ENCODE results near the gene RING1.
A peak's percentile ranks its signal among the peaks of the same experiment; 100 is the strongest.

The RING1 gene

GRCh38 chr6:33208091-33208967 lies at the start of gene RING1:
RING1 (plus strand) TSS chr6:33208500; CDS start chr6:33208823, 323 bp downstream.
- DNase-seq (ENCODE audit: low spot score), result peak; percentile 93

DNA sequence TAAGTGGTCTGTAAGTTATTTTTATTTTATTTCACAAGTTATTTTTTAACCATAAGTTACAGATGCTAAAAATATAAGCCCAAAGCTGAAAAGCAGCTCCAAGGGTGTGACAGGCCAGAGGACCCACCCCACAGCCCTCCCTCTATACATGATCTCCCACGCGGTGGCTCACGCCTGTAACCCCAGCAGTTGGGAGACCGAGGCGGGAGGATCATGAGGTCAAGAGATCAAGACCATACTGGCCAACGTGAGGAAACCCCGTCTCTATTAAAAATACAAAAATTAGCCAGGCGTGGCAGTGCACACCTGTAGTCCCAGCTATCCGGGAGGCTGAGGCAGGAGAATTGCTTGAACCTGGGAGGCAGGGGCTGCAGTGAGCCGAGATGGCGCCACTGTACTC lies 48.2 kb upstream of the RING1 start:
- no peak for DNase-seq (ENCODE audit: low spot score)

DNA sequence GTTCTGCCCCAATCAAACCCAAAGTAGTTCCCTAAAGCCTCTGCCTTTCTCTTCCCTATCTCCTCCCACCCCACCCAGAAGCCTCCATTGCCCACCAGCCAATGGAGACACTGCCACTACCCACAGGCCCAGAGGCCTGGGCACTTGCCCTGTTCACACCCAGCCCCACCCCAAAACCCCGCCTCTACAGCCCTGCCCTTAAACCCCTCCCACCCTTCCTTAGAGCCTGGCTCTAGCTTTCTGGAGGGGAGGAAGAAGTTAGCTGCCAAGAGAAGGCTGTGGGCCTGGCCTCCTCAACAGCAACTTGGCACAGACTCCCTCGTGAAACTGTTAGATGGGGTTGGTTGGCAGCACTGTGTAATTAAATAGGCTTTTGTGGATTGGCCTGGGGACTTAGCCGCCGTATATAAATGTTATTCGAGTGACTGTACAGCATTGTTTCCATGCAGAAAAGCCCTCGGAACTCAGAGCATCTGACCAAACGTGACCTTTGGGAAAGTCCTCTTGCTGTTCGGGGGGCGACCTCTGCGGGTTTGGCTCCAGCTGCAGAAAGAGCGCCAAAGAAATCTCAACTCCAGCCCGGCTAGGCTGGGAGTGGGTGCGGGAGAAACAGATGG lies 47.5 kb upstream of the RING1 start:
- DNase-seq (ENCODE audit: low spot score), result peak; percentile 51

GRCh38 chr6:33161354-33162331 lies 46.7 kb upstream of the RING1 start:
- DNase-seq (ENCODE audit: low spot score), result peak; percentile 72

DNA sequence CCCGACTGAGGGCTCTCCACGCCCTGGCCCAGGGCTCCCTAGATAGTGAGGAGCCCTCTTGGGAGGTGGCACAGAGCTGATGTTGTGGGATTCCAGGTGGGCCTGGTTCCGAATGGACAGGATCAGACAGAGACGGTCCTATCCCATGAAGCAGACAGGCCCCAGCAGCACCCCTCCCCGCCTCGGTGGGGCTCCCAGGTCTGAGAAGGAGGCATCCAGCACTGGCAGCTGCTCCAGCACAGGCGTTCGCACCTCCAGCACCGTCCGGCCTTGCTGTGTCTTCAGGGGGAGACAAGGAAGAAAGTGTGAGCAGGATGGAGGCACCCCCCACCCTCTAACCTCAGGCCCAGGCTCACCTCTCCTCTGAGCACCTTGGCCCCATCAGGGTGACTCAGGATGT lies 44.8 kb upstream of the RING1 start:
- DNase-seq (ENCODE audit: low spot score), result no peak

GRCh38 chr6:33164176-33164575 lies 44.1 kb upstream of the RING1 start:
- no peak for DNase-seq (ENCODE audit: low spot score)

DNA sequence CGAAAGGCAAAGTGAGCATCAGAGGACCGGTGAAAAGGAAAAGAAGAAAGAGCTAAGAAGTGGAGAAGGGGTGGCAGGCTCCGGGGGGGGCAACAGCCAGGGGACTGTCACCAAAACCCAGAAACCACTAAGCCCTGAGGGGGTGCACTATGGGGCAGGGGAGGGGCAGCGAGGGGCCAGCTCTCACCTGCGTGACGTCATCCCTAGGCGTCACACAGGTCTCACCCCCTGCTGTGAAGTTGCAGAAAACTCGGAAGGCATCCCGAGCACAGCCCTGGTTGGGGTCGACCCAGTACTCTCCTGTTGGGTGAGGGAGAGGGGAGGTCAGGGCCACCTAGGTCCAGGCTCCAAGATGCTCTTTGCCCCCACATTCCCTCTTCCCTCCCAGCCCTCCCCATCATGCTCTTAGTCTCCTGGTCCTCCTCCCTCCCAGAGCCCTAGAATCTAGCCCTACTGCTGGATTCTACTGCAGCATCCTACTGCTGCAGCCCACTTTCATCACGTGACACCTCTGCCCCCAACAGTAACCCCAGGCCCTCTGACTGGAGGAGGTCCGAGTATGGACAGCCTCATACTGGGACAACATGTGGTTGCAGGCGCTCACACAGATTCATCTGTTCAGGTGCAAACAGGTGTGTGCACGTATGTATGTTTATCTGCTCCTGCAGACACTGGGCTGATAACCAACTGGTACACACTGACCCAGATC lies 43.5 kb upstream of the RING1 start:
- no peak for DNase-seq (ENCODE audit: low spot score)

DNA sequence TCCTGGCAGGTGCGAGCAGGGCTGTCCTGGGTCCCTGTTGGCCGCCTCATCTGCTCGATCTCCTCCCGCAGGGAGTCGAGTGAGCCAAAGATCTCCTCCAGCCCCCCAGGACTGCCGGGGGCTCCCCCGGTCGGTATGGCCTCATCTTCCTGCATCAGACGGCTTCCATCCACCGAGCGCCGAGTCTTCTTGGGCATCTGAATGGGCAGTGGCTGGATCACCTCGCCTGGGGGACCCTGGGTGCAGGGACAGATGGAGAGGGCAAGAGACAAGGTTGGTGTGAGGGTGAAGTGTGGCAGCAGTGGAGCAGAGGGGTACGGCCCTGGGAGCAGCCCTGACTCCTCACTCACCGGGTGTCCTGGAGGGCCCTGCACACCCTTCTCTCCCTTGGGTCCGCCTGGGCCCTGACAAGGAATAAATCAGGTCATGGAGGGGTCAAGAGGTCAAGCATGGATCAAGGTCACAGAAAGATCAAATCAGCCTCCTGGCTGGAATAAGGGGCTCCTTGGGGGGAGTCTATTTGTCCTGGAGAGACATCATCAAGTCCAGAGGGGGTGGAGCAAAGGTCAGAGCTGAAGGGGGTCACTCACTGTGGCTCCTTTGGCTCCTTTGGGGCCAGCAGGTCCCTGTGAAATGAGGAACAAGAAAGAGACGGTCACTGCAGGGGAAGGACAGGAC lies 42.6 kb upstream of the RING1 start:
- DNase-seq (ENCODE audit: low spot score), result no peak

- DNase-seq (ENCODE audit: low spot score), result no peak
These were observed 41.9 kb upstream of the RING1 start for GRCh38 chr6:33166363-33166762.

DNA sequence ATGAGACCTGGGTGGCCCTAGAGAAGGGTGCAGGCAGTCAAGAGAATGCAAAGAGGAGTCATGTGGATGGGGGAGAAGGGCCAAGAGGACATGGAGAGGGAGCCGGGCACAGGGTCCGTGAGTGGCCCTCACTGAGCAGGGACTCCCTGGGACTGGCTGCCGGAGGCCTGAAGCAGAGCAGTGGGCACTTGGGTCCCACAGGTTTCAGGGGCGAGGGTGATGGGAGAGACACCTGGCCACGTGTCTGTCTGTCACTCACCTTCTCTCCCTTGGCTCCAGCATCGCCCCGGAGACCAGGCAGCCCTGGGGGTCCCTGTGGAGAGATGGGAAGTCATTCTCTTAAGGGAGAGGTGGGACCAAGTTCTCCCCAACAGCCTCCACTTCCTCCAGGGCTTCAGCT lies 41.5 kb upstream of the RING1 start:
- DNase-seq (ENCODE audit: low spot score), result no peak

- DNase-seq (ENCODE audit: low spot score), result no peak
These were observed 40.7 kb upstream of the RING1 start for GRCh38 chr6:33167374-33168283.

DNA sequence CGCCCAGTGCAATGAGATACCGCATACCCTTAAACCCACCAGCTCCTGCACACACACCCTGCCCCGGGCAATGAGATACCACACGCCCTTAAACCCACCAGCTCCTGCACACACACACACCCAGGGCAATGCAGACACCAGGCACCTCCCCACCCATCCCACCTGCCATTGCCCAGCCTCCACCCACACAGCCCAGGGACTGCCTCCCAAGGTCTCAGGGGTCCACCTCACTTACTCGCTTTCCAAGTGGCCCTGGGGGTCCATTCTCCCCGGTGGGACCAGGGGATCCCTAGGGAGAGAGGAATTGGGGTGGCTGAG lies 40.1 kb upstream of the RING1 start:
- DNase-seq (ENCODE audit: low spot score), result no peak

GRCh38 chr6:33168639-33169038 lies 39.7 kb upstream of the RING1 start:
- DNase-seq (ENCODE audit: low spot score), result no peak

DNA sequence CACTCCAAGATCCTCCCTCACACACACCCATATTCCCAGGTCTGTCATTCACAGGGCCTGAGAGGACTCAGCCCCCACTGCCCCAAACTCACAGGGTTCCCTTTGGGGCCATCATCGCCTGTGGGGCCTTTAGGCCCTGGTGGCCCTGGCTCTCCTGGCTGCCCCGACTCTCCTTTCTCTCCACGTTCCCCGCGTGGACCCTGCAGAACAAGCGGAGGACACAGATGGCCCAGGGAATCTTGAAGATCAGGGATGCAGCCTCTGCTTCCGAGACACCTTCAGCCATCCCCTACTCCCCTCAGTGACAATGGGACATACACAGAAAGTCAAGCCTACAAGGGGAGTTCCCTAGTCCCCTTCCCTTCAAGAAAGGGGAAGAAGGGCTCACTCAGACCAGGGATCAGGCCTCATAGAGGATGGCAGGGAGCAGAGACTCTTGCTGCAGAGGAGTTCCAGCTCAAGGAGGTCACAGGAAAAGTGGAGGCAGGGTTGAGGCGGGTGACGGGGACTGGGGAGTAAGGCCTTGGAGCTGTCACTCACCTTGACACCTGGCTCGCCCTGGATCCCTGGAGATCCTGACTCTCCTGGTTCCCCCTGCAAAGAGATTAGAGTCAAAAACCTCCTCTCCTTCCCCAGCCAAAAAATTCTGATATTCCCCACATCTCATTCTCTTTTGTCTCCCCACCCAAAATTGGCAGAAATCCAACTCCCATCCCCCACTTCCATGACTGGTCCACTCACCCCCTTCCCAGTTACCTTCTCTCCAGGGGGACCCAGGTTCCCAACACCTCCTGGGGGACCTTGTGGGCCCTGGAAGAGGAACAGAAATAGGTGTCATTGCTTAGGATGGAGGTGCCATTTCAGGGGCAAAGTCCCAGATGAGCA lies 38.8 kb upstream of the RING1 start:
- no peak for DNase-seq (ENCODE audit: low spot score)

- DNase-seq (ENCODE audit: low spot score), result no peak
These were observed 37.9 kb upstream of the RING1 start for GRCh38 chr6:33170176-33171015.

GRCh38 chr6:33171016-33171879 lies 37.1 kb upstream of the RING1 start:
- no peak for DNase-seq (ENCODE audit: low spot score)

Data from Ammon's horn (tissue), 1 donor.